ENCODE results near the gene KLF3. TPM values are rescaled to one million over a fixed set of nuclear protein-coding genes. Genes with fewer than 3 reads are reported as not detected.

The KLF3 gene
- total RNA-seq, 1 donor from 2014 or later: 15.9 TPM

- peak overlapping the region; percentile 46 for H3K27ac Mint-ChIP-seq
Measured at GRCh38 chr4:38675146-38676121, 11.4 kb downstream of the KLF3 start.

GRCh38 chr4:38676986-38677385, 13.0 kb downstream of the KLF3 start:
- no peak overlapping the region for H3K27ac Mint-ChIP-seq
- DNase-seq: no peak
- ChIA-PET CTCF (interaction anchor here (0.8 to 5.2 kb wide), 7 partner anchors 9 to 615 kb away, joined by 3 to 221 read pairs (median 4); no protein-coding TSS in a partner anchor), POLR2A (interaction anchor here (1.0 kb wide), 1 partner anchor 54 kb away, joined by 3 read pairs; no protein-coding TSS in a partner anchor)
- no peak for ATAC-seq (ENCODE audit: low read depth)
- intact Hi-C loops (cut with micrococcal nuclease): loop anchor here (5.0 kb wide), 2 partner anchors 180 to 875 kb away; partner anchors contain the start of gene TLR6
- no peak overlapping the region for H3K4me3 Mint-ChIP-seq
- no peaks in the 10 kb centered on the region for H3K9me3 Mint-ChIP-seq
- no peaks in the 10 kb centered on the region for H3K27me3 Mint-ChIP-seq
- H3K36me3 Mint-ChIP-seq (ENCODE audit: low read depth): peaks cover 33% of the 10 kb centered on the region
- peaks cover 50% of the 10 kb centered on the region for H3K4me1 Mint-ChIP-seq
- TF ChIP-seq CTCF (IDR thresholded peaks at IDR 0.05): no peak

More at GRCh38 chr4:38675146-38676121, 11.4 kb downstream of the KLF3 start:
- Mint-ChIP-seq H3K36me3 (ENCODE audit: low read depth) (peaks cover 20% of the 10 kb centered on the region), H3K4me1 (peaks cover 66% of the 10 kb centered on the region), H3K27me3 (no peaks in the 10 kb centered on the region), H3K9me3 (no peaks in the 10 kb centered on the region), H3K4me3 (peak overlapping the region; percentile 53)
- ChIA-PET CTCF (interaction anchor here (0.6 to 5.2 kb wide), 30 partner anchors 9 to 615 kb away, joined by 3 to 221 read pairs (median 4); partner anchors contain the start of gene TLR10), POLR2A (interaction anchor here (0.5 to 1.3 kb wide), 4 partner anchors 55 to 1941 kb away, joined by 3 to 7 read pairs (median 4); no protein-coding TSS in a partner anchor)
- ATAC-seq (ENCODE audit: low read depth): peak; percentile 75
- DNase-seq: peak; percentile 56
- peak; percentile 21 for TF ChIP-seq CTCF (IDR thresholded peaks at IDR 0.05)
- intact Hi-C loops (cut with micrococcal nuclease): loop anchor here (1.0 to 5.0 kb wide), 6 partner anchors 56 to 873 kb away; partner anchors contain the start of gene TLR6

- Mint-ChIP-seq H3K27ac (no peak overlapping the region), H3K36me3 (ENCODE audit: low read depth) (peaks cover 37% of the 10 kb centered on the region), H3K27me3 (no peaks in the 10 kb centered on the region), H3K4me3 (no peak overlapping the region), H3K9me3 (no peaks in the 10 kb centered on the region), H3K4me1 (peaks cover 49% of the 10 kb centered on the region)
- TF ChIP-seq CTCF (IDR thresholded peaks at IDR 0.05): no peak
- DNase-seq (no peak), ATAC-seq (ENCODE audit: low read depth) (no peak)
- POLR2A ChIA-PET: no interaction called here
- CTCF ChIA-PET: interaction anchor here (0.9 to 5.2 kb wide), 5 partner anchors 9 to 615 kb away, joined by 3 to 221 read pairs (median 21); no protein-coding TSS in a partner anchor
- intact Hi-C loops (cut with micrococcal nuclease): loop anchor here (5.0 kb wide), 2 partner anchors 180 to 875 kb away; partner anchors contain the start of gene TLR6
Measured at GRCh38 chr4:38677441-38677840, 13.4 kb downstream of the KLF3 start.

- peak overlapping the region; percentile 4 for H3K27ac Mint-ChIP-seq
- H3K4me3 Mint-ChIP-seq: no peak overlapping the region
- H3K9me3 Mint-ChIP-seq: no peaks in the 10 kb centered on the region
- peaks cover 43% of the 10 kb centered on the region for H3K4me1 Mint-ChIP-seq
- intact Hi-C loops (cut with micrococcal nuclease): loop anchor here (5.0 kb wide), 2 partner anchors 179 to 876 kb away; partner anchors contain the start of gene TLR6
- H3K36me3 Mint-ChIP-seq (ENCODE audit: low read depth): peaks cover 41% of the 10 kb centered on the region
- ChIA-PET POLR2A (no interaction called here), CTCF (interaction anchor here (0.9 to 5.2 kb wide), 2 partner anchors 499 to 616 kb away, joined by 3 to 221 read pairs; no protein-coding TSS in a partner anchor)
- no peak for DNase-seq
- H3K27me3 Mint-ChIP-seq: no peaks in the 10 kb centered on the region
- ATAC-seq (ENCODE audit: low read depth): no peak
- TF ChIP-seq CTCF (IDR thresholded peaks at IDR 0.05): no peak
Measured at GRCh38 chr4:38678078-38678477, 14.1 kb downstream of the KLF3 start.

All from activated B cell treated with CpG ODN at 0.5 μM for 24 hours (primary cell).